ENCODE results near the gene MSI1. TPM values are rescaled to one million over a fixed set of nuclear protein-coding genes. Genes with fewer than 3 reads are reported as not detected.

Gene MSI1
- total RNA-seq, 3 donors from 2014 or later (not counting 1 experiment from before 2014, with no cell fraction given), result not detected

DNA sequence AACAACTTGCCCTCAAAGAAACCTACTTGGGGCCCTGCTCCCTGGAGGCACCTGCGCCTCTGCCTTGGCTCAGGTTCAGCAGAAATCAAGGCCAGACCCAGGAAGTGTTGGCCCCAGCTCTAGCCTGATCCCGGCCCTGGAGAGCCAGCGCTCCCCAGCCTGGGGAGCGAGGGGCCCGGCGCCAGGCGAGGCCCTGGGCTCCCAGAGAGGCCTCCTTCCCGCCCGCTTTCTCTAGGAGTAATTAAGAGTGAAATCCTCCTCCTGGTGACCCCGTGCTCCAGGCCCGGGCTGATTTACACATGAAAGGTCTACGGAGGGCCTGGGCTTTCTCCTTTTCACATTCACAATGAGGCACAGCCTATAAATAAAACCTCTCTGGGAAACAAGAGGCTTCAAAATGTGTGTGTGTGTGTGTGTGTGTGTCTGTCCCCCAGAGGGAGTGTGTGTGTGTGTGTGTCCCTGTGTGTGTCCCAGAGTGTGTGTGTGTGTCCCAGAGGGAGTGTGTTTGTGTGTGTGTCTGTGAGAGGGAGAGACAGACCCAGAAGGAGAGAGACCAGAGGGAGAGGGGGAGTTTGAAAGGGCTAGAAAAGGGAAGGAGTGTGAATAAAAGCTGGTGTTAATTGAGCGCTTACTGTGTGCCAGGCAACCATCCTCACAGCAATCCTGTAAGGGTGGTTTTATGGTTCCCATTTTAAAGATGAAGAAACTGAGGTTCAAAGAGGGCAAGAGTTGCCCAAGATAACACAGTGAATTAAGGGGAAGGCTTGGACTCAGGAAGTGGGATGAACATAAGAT, 45.1 kb upstream of the MSI1 start:
- no peak overlapping the region for H3K27ac Mint-ChIP-seq
- Histone ChIP-seq H3K4me3 (ENCODE audit: low read length) (no peak overlapping the region), H3K27ac (ENCODE audit: low read length) (no peak overlapping the region), H3K27me3 (ENCODE audit: control insufficient read depth, insufficient read depth, low read length) (no peaks in the 10 kb centered on the region), H3K4me1 (ENCODE audit: control insufficient read depth, insufficient read depth, low read length) (no peaks in the 10 kb centered on the region), H3K9me3 (ENCODE audit: control insufficient read depth, insufficient read depth, low read length) (no peaks in the 10 kb centered on the region), H3K36me3 (ENCODE audit: control insufficient read depth, insufficient read depth, low read length) (no peaks in the 10 kb centered on the region)
- peaks cover 0 to 5% of the 10 kb centered on the region in 2 donors for H3K27me3 Mint-ChIP-seq (ENCODE audit: low read depth in 2 of 2)
- TF ChIP-seq, protein P1, sequence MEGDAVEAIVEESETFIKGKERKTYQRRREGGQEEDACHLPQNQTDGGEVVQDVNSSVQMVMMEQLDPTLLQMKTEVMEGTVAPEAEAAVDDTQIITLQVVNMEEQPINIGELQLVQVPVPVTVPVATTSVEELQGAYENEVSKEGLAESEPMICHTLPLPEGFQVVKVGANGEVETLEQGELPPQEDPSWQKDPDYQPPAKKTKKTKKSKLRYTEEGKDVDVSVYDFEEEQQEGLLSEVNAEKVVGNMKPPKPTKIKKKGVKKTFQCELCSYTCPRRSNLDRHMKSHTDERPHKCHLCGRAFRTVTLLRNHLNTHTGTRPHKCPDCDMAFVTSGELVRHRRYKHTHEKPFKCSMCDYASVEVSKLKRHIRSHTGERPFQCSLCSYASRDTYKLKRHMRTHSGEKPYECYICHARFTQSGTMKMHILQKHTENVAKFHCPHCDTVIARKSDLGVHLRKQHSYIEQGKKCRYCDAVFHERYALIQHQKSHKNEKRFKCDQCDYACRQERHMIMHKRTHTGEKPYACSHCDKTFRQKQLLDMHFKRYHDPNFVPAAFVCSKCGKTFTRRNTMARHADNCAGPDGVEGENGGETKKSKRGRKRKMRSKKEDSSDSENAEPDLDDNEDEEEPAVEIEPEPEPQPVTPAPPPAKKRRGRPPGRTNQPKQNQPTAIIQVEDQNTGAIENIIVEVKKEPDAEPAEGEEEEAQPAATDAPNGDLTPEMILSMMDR (IDR thresholded peaks at IDR 0.05), result no peak
- H3K9me3 Mint-ChIP-seq, result no peaks in the 10 kb centered on the region
- no peaks in the 10 kb centered on the region for H3K4me1 Mint-ChIP-seq
- no peaks in the 10 kb centered on the region for H3K36me3 Mint-ChIP-seq
- no peak overlapping the region for H3K4me3 Mint-ChIP-seq
- WGBS (ENCODE audit: insufficient coverage), result 85% methylated on average over 12 of the region's 13 CpGs
- intact Hi-C loops (cut with micrococcal nuclease), result no loop called here
- no peak for ATAC-seq
- no peak for DNase-seq

DNA sequence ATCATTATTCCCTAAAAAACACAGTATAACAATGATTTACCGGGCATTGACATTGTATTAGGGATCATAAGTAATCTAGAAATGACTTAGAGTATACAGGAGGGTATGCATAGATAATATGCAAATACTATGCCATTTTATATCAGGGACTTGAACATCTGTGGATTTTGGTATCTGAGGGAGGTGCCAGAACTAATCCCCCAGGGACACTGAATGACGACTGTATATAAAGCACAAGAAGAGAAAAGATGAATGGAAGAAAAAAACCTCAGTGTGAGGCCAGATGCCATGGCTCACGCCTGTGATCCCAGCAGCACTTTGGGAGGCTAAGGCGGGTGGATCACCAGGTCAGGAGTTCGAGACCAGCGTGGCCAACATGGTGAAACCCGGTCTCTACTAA, 43.5 kb upstream of the MSI1 start:
- H3K27me3 Mint-ChIP-seq (ENCODE audit: low read depth in 2 of 2), result peaks cover 0 to 5% of the 10 kb centered on the region in 2 donors
- whole genome bisulfite sequencing (ENCODE audit: insufficient coverage), result 81% methylated on average over 6 of the region's 7 CpGs
- intact Hi-C loops (cut with micrococcal nuclease), result no loop called here

GRCh38 chr12:120408771-120409170, 39.8 kb upstream of the MSI1 start:
- WGBS (ENCODE audit: insufficient coverage), result 93% methylated on average over 11 of the region's 11 CpGs
- H3K4me3 Mint-ChIP-seq, result no peak overlapping the region
- H3K27me3 ChIP-seq (ENCODE audit: control insufficient read depth, insufficient read depth, low read length), result no peaks in the 10 kb centered on the region
- no peak for DNase-seq
- no peaks in the 10 kb centered on the region for H3K9me3 ChIP-seq (ENCODE audit: control insufficient read depth, insufficient read depth, low read length)
- no peak overlapping the region for H3K4me3 ChIP-seq (ENCODE audit: low read length)
- H3K36me3 ChIP-seq (ENCODE audit: control insufficient read depth, insufficient read depth, low read length), result no peaks in the 10 kb centered on the region
- H3K4me1 Mint-ChIP-seq, result peaks cover 0 to 6% of the 10 kb centered on the region in 2 donors
- ATAC-seq, result no peak
- H3K27ac ChIP-seq (ENCODE audit: low read length), result no peak overlapping the region
- TF ChIP-seq, protein P1 (IDR thresholded peaks at IDR 0.05), result no peak
- no peaks in the 10 kb centered on the region for H3K4me1 ChIP-seq (ENCODE audit: control insufficient read depth, insufficient read depth, low read length)
- intact Hi-C loops (cut with micrococcal nuclease), result no loop called here
- no peaks in the 10 kb centered on the region for H3K9me3 Mint-ChIP-seq
- no peak overlapping the region for H3K27ac Mint-ChIP-seq
- no peaks in the 10 kb centered on the region for H3K36me3 Mint-ChIP-seq
- H3K27me3 Mint-ChIP-seq (ENCODE audit: low read depth in 2 of 2), result no peaks in the 10 kb centered on the region

More for the DNA sequence above, 43.5 kb upstream of the MSI1 start:
- Histone ChIP-seq H3K36me3 (ENCODE audit: control insufficient read depth, insufficient read depth, low read length) (no peaks in the 10 kb centered on the region), H3K9me3 (ENCODE audit: control insufficient read depth, insufficient read depth, low read length) (no peaks in the 10 kb centered on the region), H3K4me3 (ENCODE audit: low read length) (no peak overlapping the region), H3K4me1 (ENCODE audit: control insufficient read depth, insufficient read depth, low read length) (no peaks in the 10 kb centered on the region), H3K27me3 (ENCODE audit: control insufficient read depth, insufficient read depth, low read length) (no peaks in the 10 kb centered on the region), H3K27ac (ENCODE audit: low read length) (no peak overlapping the region)
- H3K9me3 Mint-ChIP-seq, result no peaks in the 10 kb centered on the region
- DNase-seq, result no peak
- no peak overlapping the region for H3K27ac Mint-ChIP-seq
- ATAC-seq, result no peak
- no peaks in the 10 kb centered on the region for H3K4me1 Mint-ChIP-seq
- H3K36me3 Mint-ChIP-seq, result no peaks in the 10 kb centered on the region
- H3K4me3 Mint-ChIP-seq, result no peak overlapping the region
- TF ChIP-seq, protein P1 (IDR thresholded peaks at IDR 0.05), result no peak

GRCh38 chr12:120406553-120406952, 37.6 kb upstream of the MSI1 start:
- WGBS (ENCODE audit: insufficient coverage), result 100% methylated on average over 3 of the region's 3 CpGs

More at GRCh38 chr12:120406553-120406952, 37.6 kb upstream of the MSI1 start:
- no peaks in the 10 kb centered on the region for H3K36me3 Mint-ChIP-seq
- Histone ChIP-seq H3K27ac (ENCODE audit: low read length) (no peak overlapping the region), H3K4me3 (ENCODE audit: low read length) (no peak overlapping the region), H3K27me3 (ENCODE audit: control insufficient read depth, insufficient read depth, low read length) (peaks cover 2% of the 10 kb centered on the region), H3K4me1 (ENCODE audit: control insufficient read depth, insufficient read depth, low read length) (no peaks in the 10 kb centered on the region), H3K36me3 (ENCODE audit: control insufficient read depth, insufficient read depth, low read length) (no peaks in the 10 kb centered on the region), H3K9me3 (ENCODE audit: control insufficient read depth, insufficient read depth, low read length) (no peaks in the 10 kb centered on the region)
- H3K27ac Mint-ChIP-seq, result no peak overlapping the region
- DNase-seq (no peak), ATAC-seq (no peak)
- H3K4me3 Mint-ChIP-seq, result no peak overlapping the region
- TF ChIP-seq, protein P1 (IDR thresholded peaks at IDR 0.05), result no peak
- H3K9me3 Mint-ChIP-seq, result no peaks in the 10 kb centered on the region
- peaks cover 0 to 6% of the 10 kb centered on the region in 2 donors for H3K4me1 Mint-ChIP-seq
- peaks cover 0 to 5% of the 10 kb centered on the region in 2 donors for H3K27me3 Mint-ChIP-seq (ENCODE audit: low read depth in 2 of 2)
- intact Hi-C loops (cut with micrococcal nuclease), result no loop called here

Measured in natural killer cell (primary cell).